A673 (cell line): Measurements from ENCODE around the gene IBTK. TPM values are rescaled to one million over a fixed set of nuclear protein-coding genes. Genes with fewer than 3 reads are reported as not detected.
A peak's percentile ranks its signal among the peaks of the same experiment; 100 is the strongest.
"Not testable (repeated sequence)": the region's sequence is repeated elsewhere in the genome, so short reads cannot be mapped to it uniquely, and the experiment has no call there.

Source experiments
- BruUV-seq: library from RNA; stranded (reverse); fragments of 400-500 nt; replicated peaks from 2 replicates; lab custom pipeline; 2021; lab: Mats Ljungman, UMichigan
- CTCF ChIA-PET: fragments of 300-600 bp; sonication (Branson Sonifier 250); formaldehyde crosslinking; loops from one replicate; lab custom pipeline; 2022; ENCODE audit warnings: antibody characterized with exemption; lab: Charles Lee
- POLR2A ChIA-PET: fragments of 300-600 bp; sonication (Branson Sonifier 250); formaldehyde crosslinking; loops from one replicate; lab custom pipeline; 2022; ENCODE audit warnings: antibody characterized with exemption; ENCODE audit not compliant: low non-redundant PET; lab: Charles Lee
- DNase-seq: peaks from one replicate; pipeline ENCODE4 v3.0.0-alpha.2; 2015; ENCODE audit warnings: low spot score
- H3K27ac ChIP-seq: fragments of 200-600 bp; sonication (generic); 2 replicates; pipeline ENCODE4 v1.5.1; 2016; ENCODE audit warnings: mixed run types, low read depth, mild to moderate bottlenecking, mixed read lengths, antibody characterized with exemption, low read length; ENCODE audit not compliant: poor library complexity, severe bottlenecking
- H3K27me3 ChIP-seq: fragments of 200-600 bp; sonication (generic); replicated peaks from 2 replicates; pipeline ENCODE4 v1.6.1; 2017; ENCODE audit warnings: mixed run types, low read depth, mild to moderate bottlenecking, mixed read lengths, antibody characterized with exemption, low read length; ENCODE audit not compliant: insufficient read depth, poor library complexity
- H3K36me3 ChIP-seq: fragments of 200-600 bp; sonication (generic); 2 replicates; pipeline ENCODE4 v1.6.1; 2016; ENCODE audit warnings: mixed run types, mild to moderate bottlenecking, mixed read lengths, antibody characterized with exemption, low read length; ENCODE audit not compliant: insufficient read depth, poor library complexity, severe bottlenecking
- H3K4me1 ChIP-seq: fragments of 200-600 bp; sonication (generic); 2 replicates; pipeline ENCODE4 v1.6.1; 2017; ENCODE audit warnings: mixed run types, mild to moderate bottlenecking, mixed read lengths, antibody characterized with exemption, low read length; ENCODE audit not compliant: insufficient read depth, poor library complexity, severe bottlenecking
- H3K4me3 ChIP-seq: fragments of 200-600 bp; sonication (generic); 2 replicates; pipeline ENCODE4 v1.5.1; 2016; ENCODE audit warnings: low read depth, mixed run types, mild to moderate bottlenecking, mixed read lengths, low read length; ENCODE audit not compliant: poor library complexity, severe bottlenecking
- H3K9me3 ChIP-seq: fragments of 200-600 bp; sonication (generic); 2 replicates; pipeline ENCODE4 v1.6.1; 2016; ENCODE audit warnings: mixed run types, low read depth, mild to moderate bottlenecking, mixed read lengths, antibody characterized with exemption, low read length; ENCODE audit not compliant: poor library complexity, severe bottlenecking
- CTCF ChIP-seq: fragments of 300-800, 200-600 bp; sonication (generic); conservative IDR thresholded peaks from 2 replicates; pipeline ENCODE4 v1.5.1; 2017; ENCODE audit warnings: low read depth, mild to moderate bottlenecking, antibody characterized with exemption, low read length, moderate library complexity, mixed read lengths
- EZH2 ChIP-seq: fragments of 200-600 bp; sonication (generic); IDR thresholded peaks from 2 replicates; pipeline ENCODE4 v1.6.1; 2017; ENCODE audit warnings: borderline replicate concordance, low read depth, mild to moderate bottlenecking, mixed read lengths, antibody characterized with exemption, low read length; ENCODE audit not compliant: poor library complexity, severe bottlenecking
- intact Hi-C: fragments of 100-400 bp; cut with micrococcal nuclease; formaldehyde crosslinking; loops from one replicate; pipeline ENCODE4 v1.10.0; 2022; ENCODE audit not compliant: unreplicated experiment
- total RNA-seq: library from RNA; stranded (reverse); gene quantifications from 2 replicates; pipeline ENCODE4 v1.2.3, GENCODE V29; 2021

IBTK gene
- total RNA-seq, 1 experiment from 2014 or later = 41.3 TPM

GRCh38 chr6:82259389-82259788 lies 11.8 kb upstream of the IBTK start:
- CTCF ChIA-PET = no interaction called here
- Histone ChIP-seq H3K4me1 (peaks cover 34% of the 10 kb centered on the region), H3K27ac (no peak overlapping the region), H3K9me3 (no peaks in the 10 kb centered on the region), H3K4me3 (no peak overlapping the region), H3K36me3 (no peaks in the 10 kb centered on the region), H3K27me3 (no peaks in the 10 kb centered on the region)
- intact Hi-C loops = loop anchor here (10.0 kb wide), 2 partner anchors 955 to 1255 kb away; partner anchors contain the start of gene PRSS35
- BruUV-seq = no TSS peak
- POLR2A ChIA-PET = no interaction called here
- no peak for TF ChIP-seq EZH2
- TF ChIP-seq CTCF = no peak
- no peak for DNase-seq

- no peak overlapping the region for H3K27ac ChIP-seq
- peaks cover 31% of the 10 kb centered on the region for H3K4me1 ChIP-seq
- TF ChIP-seq CTCF = peak; percentile 41; the same call in 1 of the 2 replicates
- TF ChIP-seq EZH2 = no peak
- peak; percentile 37 for DNase-seq
- intact Hi-C loops = loop anchor here (10.0 kb wide), 2 partner anchors 958 to 1258 kb away; partner anchors contain the start of gene PRSS35
- no peaks in the 10 kb centered on the region for H3K27me3 ChIP-seq
- H3K9me3 ChIP-seq = no peaks in the 10 kb centered on the region
- ChIA-PET POLR2A (no interaction called here), CTCF (no interaction called here)
- no peaks in the 10 kb centered on the region for H3K36me3 ChIP-seq
- no peak overlapping the region for H3K4me3 ChIP-seq
- BruUV-seq = no TSS peak
Observed at GRCh38 chr6:82257088-82257774, 9.7 kb upstream of the IBTK start.

- H3K4me1 ChIP-seq, H3K27me3 ChIP-seq, DNase-seq, POLR2A ChIA-PET, H3K4me3 ChIP-seq, H3K27ac ChIP-seq, H3K9me3 ChIP-seq, CTCF ChIA-PET, BruUV-seq, H3K36me3 ChIP-seq: not testable (repeated sequence)
- intact Hi-C loops = loop anchor here (10.0 kb wide), 2 partner anchors 960 to 1260 kb away; partner anchors contain the start of gene PRSS35
Observed at GRCh38 chr6:82254722-82255121, 7.2 kb upstream of the IBTK start.
